Pons (tissue), 1 donor: ENCODE results near the gene SMC3.

Experiments
- DNase-seq: peaks from one replicate; pipeline ENCODE4 v3.0.0-alpha.2; 2016; ENCODE audit warnings: low spot score

The SMC3 gene

DNA sequence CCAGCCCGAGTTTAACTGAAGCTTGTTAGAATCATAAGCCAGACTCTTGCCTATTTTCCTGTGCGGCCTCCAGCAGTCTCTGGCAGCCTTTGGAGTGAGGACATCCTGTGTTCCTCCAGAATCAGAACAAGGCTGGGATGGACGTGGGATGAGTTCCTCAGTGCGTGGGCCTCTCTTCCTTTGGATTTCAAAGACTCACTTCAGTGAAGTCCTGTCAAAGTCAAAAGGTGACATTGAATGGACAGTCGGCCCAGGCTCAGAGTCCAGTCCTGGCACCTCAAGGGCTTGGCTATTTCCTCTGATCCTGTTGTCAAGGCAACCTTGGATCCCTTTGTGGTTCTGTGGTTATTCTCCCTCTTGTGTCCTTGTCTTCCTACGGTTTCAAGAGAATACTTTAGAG is 21.4 kb upstream of the SMC3 start:
- no peak for DNase-seq

DNA sequence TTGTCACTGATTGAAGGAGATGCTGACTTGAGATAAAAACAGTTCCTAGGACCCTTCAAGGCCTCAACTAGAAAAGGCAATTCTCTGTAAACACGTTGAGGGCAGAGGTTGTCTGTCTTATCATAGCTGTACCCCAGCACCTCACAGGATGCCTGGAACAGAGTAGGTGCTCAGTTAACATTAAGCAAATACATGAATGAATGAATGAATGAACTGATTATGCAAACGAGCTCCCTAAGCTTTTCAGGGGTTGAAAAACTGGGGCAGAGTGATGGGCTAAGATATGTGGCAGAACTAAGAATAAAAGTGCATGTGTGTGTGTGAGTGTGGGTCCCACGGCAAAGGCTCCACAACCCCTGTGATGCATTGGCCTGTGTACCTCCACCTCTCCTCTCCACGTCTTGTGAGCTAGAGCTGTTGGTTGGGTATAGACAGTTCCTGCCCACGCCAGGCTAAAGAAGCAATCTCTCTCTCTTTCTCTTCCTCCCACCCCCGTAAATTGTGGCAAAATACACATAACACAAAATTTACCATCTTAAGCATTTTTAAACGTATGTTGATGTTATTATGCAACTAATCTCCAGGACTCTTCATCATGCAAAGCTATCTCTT is 20.9 kb upstream of the SMC3 start:
- DNase-seq = no peak

DNA sequence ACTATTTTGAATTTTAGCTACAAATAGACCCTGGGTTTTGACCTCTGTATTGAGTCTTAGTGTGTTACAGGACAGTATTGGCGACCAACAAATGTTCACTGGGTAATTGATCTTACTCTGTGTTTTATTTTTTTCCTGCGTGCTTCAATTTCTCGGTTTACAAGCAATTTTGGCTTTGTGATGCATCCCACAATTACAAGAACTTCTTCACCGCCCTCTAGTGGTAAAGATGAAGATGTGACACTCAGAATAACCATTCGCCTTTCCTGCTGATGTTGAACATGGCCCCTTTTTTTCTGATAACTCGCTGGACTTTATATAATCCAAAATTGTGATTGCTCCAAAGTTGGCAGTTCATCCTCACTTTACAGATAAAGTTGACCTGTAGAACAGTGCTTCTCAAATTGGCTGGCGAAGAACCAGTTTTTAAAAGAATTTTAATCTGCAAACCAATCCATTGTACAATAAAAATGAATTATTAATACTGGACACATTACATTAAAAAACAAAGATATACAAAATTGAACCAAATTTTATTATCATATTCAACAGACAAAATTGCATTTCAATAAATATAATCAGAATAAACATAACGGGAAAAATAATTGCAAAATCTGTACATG is 20.2 kb upstream of the SMC3 start:
- DNase-seq = peak; percentile 75

- no peak for DNase-seq
Measured at GRCh38 chr10:110548002-110548401, 19.5 kb upstream of the SMC3 start.

GRCh38 chr10:110549211-110549610 is 18.3 kb upstream of the SMC3 start:
- DNase-seq = no peak

GRCh38 chr10:110553905-110554304 is 13.6 kb upstream of the SMC3 start:
- DNase-seq = no peak

DNA sequence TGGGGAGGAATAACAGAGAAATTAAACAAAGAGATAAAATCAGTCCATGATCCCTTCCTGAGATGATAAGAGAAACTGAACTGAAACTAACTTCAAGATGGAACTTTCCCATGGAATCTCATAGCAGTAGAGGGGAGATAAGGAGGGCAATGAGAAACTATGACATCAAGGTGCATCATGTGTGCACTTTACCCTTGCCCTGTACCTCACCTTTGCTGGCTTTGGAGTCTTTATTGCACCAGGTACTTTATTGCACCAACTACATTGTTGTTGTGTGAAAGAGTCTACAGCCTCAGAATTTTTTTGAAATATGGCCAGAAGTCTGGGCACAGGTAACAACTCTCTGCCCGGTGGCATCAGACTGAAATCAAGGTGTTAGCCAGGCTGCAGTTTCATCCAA is 11.2 kb upstream of the SMC3 start:
- no peak for DNase-seq

DNA sequence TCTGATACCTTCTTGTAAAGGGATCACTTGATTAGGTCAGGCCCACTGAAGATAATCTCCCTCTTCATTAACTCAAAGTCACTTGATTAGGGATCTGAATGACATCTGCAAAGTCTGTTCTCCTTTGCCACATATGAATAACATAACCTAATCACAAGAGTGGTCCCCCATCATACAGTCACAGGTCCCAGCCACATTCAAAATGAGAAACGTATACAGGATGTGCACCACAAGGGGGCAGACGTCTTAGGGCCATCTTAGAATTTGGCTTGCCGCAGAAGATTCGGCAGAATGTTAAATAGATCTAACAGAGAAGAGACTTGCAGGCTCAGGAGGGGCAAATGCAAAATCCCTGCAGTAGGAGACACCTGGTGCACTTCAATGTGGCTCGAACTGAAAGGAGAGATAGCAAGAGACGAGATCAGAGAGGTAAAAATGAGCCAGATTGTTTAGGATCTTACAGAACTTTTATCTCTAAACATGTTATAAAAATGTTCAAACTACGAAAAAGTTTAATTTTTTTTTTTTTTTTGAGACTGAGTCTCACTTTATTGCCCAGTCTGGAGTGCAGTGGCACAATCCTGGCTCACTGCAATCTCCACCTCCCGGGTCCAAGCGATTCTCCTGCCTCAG is 10.4 kb upstream of the SMC3 start:
- DNase-seq = no peak

DNA sequence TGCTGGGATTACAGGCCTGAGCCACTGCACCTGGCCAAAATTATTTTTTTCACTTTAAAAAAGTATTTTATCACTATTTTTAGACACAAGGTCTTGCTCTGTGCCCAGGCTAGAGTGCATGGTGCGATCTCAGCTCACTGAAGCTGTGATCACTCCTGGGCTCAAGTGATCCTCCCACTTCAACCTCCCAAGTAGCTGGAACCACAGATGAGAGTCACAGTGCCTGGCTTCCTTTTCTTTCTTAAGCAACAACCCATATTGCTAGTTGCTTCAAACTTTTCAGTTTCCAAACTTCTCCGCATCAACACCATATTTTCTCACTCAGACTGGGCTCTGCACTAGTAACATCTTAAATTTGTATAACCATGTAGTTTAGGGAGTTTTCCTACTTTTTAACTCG is 9.5 kb upstream of the SMC3 start:
- DNase-seq = no peak

DNA sequence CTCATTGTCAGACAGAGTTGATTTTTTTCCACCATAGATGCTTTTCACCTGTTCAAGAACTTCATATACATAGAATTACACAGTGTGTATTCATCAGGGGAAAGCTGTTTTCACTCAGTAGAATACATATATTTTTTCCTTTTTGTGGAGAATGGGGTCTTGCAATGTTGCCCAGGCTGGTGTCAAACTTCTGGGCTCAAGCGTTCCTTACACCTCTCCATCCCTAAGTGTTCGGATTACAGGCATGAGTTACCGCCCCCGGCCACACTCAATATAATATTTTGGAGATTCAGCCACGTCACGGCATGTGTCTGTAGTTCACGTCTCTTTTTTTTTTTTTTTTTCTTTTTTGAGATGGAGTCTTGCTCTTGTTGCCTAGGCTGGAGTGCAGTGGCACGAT is 7.5 kb upstream of the SMC3 start:
- DNase-seq = no peak

DNA sequence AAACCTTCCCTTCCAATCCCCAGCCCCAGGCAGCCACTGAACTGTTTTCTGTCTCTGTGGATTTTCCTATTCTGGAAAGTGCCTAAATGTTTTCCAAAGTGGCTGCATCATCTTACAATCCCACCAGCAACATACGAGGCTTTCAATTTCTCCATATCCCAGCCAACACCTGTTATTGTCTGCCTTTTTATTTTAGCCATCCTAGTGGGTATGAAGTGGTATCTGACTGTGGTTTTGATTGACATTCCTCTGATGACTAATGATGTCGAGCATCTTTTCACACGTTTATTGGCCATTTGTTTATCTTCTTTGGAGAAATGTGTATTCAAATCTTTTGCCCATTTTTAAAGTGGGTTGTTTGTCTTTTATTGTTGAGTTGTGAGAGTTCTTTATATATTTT is 6.2 kb upstream of the SMC3 start:
- DNase-seq = no peak

DNA sequence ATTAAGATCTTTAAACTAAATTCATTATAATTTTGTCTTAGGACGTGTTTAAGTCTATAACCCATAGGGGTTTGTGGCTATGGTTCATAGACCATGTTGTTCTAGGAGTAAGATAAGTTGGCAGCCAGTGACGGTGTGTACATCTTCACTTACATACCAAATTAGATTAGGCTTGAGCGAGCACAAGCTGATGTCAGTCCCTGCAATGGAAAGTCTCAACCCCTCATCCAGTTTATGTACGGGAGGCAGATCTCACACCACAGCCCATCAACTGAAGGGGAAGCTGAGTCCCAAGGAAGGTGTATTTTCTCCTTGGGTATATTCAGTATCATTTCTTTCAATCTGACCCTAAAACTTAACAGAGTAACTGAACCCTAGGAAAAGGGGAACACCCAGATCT is 5.1 kb upstream of the SMC3 start:
- DNase-seq = no peak

- DNase-seq = no peak
Measured at GRCh38 chr10:110563132-110563531, 4.4 kb upstream of the SMC3 start.

- DNase-seq = no peak
Measured at GRCh38 chr10:110566472-110567200, 859 bp upstream of the SMC3 start.

DNA sequence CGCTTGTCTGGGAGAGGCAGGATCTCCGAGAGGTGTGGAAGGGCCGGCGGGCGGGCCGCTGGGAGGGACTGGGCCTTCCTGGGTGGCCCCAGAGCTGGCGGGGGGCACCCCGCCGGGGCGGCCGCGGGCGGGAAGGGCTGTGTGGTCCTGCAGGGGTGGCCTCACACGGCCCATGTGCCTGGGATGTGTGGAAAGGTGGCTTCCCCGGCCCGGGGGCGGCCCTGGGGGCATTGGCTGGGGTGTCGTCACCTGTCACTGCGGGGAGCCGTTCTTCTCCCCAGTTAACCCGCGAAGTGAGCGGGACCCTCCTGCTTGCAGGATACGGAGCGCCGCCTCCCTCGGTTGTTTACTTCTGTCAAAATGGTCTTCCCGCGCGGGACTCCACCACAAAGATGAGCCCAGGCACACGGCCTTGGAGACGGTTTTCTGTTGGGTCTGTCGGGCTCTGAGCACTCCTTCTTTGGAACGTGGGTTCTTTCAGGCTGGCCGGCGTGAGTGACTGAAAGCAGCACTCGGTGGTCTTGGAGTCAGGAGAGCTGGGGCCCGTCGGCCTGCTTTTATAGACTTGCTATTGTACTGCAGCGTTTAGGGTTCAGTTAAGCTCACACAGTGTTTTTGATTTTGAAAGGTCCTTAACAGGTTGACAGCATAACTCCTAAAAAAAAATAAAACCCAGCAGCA is 700 bp downstream of the SMC3 start:
- DNase-seq = peak; percentile 24

DNA sequence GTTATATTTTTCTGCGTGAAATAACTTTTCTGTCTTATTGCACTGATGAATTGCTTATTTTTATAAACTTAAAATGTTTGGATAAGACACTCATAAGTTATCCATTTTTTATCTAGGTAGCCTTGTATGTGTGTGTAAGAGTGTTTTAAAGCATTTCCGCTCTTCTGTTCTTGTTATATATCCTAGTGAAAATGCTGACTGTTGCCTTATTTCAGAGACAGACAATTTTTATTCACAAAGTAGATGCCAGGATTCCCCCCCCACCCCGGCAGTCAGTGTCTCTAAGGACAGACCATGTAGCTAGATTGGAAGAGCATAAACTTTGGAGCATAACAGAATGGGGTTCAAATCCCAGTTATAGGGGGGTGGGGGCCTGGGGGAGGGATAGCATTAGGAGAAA is 1.6 kb downstream of the SMC3 start:
- DNase-seq = no peak

- no peak for DNase-seq
Measured at GRCh38 chr10:110569736-110570135, 2.2 kb downstream of the SMC3 start.

GRCh38 chr10:110571093-110571743 is 3.7 kb downstream of the SMC3 start:
- DNase-seq = no peak

DNA sequence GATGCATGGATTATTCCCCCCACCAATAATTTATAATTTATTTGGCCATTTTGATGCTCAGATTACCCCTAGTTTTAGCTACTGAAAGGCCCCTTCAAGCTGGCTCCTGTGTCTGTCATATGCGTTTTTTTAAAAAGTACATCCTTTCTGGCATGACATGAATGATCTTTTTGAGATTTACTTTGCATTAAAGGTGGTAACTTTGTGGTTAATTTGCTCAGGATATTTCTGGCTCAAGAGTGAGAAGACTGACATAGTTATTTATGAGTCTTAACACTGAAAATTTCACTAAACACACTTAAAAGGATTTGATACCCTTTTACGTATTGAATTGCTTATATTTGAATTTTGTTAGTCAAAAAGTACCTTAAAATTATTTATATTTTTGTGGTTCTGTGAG is 5.4 kb downstream of the SMC3 start:
- DNase-seq = no peak

- no peak for DNase-seq
Measured at GRCh38 chr10:110574420-110574819, 6.9 kb downstream of the SMC3 start.

GRCh38 chr10:110576220-110576619 is 8.7 kb downstream of the SMC3 start:
- no peak for DNase-seq

DNA sequence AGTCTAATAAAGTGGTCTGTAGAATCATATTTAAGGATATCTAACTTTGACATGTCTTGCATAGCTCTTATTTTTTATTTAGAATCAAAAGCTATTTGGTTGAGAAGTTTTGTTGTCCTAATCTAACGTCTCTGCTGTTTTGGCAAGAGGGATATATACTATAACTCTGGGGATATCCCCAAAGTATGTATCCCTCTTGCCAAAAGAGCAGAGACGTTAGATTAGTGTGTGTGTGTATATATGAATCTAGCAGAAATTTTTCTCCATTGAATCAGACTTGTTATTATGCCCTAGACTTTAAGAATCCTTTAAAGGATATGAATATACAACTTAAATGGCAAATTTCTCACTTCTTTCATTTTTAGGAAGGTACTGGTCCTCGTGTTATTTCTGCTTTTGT is 9.6 kb downstream of the SMC3 start:
- no peak for DNase-seq
